ENCODE measurements around the gene GRK4.
A peak's percentile ranks its signal among the peaks of the same experiment; 100 is the strongest.
"Not testable (repeated sequence)": the region's sequence is repeated elsewhere in the genome, so short reads cannot be mapped to it uniquely, and the experiment has no call there.

GRK4 gene

GRCh38 chr4:2963175-2963965 lies at the start of gene GRK4, which contains the start of gene NOP14:
TSS of gene GRK4 (plus strand) at chr4:2963571. CDS start at chr4:2964071, 500 bp downstream.
TSS of gene NOP14 (minus strand) at chr4:2963406. CDS start at chr4:2963319, 87 bp downstream.
- DNase-seq (ENCODE audit: low read depth) = peak; percentile 95
- H3K4me3 ChIP-seq (ENCODE audit: low read depth, low read length) = peak within 1 kb of the TSS; percentile 78

DNA sequence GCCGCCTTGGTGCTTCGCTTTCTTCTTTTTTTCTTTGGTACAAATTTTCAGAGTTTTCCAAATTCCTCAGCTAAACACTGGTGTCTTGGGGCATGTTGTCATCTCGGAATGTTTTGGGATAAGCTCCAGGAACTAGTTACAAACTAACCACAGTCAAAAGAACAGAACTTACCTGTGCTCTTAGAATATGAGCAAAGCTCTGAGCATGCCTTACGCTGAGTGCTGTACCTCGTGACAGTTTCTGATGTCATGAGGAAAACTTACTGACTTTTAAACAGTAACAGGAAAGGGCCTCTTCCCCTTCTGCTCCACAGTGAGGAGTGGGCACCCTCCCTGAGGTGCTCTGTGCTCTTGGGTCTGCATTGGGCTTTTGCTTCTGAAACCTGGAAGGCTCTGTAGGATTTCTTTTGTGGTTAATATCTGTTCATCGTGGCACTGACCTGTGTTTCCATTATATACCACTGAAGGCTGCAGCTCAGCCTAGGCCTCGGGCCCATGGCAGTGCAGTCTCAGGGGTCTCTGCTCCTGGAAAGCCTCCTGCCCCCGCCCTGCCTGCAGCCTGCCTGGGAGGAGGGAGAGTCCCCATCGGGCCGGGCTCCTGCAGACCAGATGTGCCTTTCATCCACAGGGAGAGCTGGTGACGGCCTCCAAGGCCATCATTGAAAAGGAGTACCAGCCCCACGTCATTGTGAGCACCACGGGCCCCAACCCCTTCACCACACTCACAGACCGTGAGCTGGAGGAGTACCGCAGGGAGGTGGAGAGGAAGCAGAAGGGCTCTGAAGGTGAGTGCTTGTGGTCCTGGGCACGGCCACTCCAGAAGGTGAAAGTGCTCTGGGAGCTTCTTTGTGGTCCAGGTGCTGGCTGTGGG lies 48.9 kb upstream of the GRK4 start:
- H3K4me3 ChIP-seq (ENCODE audit: low read depth, low read length) = no peak overlapping the region
- DNase-seq (ENCODE audit: low read depth) = no peak

DNA sequence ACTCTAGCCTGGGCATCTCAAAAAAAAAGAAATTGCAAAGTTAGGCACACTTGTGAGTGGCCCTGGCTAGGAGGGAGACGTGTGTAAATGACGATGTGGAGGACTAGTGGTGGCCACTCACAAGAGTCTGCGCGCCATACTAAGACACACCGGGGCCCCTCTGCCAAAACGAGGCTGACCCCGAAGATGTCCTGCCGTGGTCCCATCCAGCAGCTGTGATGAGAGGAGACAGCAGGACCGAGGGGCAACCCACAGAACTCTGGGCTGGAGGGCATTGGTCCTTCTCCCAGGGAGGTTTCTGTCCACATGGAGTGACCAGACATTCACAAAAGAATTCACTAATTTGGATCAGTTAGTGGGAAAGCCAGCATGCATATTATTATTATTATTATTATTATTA lies 47.6 kb upstream of the GRK4 start:
- no peak overlapping the region for H3K4me3 ChIP-seq (ENCODE audit: low read depth, low read length)
- DNase-seq (ENCODE audit: low read depth) = no peak

DNA sequence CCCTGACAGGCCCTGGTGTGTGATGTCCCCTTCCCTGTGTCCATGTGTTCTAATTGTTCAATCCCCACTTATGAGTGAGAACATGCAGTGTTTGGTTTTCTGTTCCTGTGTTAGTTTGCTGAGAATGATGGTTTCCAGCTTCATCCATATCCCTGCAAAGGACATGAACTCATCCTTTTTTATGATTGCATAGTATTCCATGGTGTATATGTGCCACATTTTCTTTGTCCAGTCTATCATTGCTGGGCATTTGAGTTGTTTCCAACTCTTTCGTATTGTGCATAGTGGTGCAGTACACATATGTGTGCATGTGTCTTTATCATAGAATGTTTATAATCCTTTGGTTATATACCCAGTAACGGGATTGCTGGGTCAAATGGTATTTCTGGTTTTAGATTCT lies 46.7 kb upstream of the GRK4 start:
- not testable (repeated sequence) for H3K4me3 ChIP-seq (ENCODE audit: low read depth, low read length); DNase-seq (ENCODE audit: low read depth)

- DNase-seq (ENCODE audit: low read depth); H3K4me3 ChIP-seq (ENCODE audit: low read depth, low read length): not testable (repeated sequence)
These were observed 45.1 kb upstream of the GRK4 start for GRCh38 chr4:2918300-2918699.

- DNase-seq (ENCODE audit: low read depth) = not testable (repeated sequence)
These were observed 44.7 kb upstream of the GRK4 start for GRCh38 chr4:2918714-2919113.

GRCh38 chr4:2922453-2923101 lies 40.8 kb upstream of the GRK4 start:
- not testable (repeated sequence) for H3K4me3 ChIP-seq (ENCODE audit: low read depth, low read length); DNase-seq (ENCODE audit: low read depth)

More at GRCh38 chr4:2918714-2919113, 44.7 kb upstream of the GRK4 start:
- H3K4me3 ChIP-seq (ENCODE audit: low read depth, low read length) = not testable (repeated sequence)

DNA sequence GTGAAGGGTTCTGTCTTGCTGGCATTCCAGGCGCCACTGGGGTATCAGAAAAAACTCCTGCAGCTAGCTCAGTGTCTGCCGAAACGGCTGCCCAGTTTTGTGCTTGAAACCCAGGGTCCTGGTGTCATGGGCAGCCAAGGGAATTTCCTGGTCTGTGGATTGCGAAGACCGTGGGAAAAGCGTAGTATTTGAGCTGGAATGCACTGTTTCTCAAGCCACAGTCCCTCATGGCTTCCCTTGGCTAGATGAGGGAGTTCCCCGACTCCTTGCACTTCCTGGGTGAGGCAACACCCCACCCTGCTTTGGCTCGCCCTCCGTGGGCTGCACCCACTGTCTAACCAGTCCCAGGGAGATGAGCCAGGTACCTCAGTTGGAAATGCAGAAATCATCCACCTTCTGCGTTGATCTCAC lies 40.2 kb upstream of the GRK4 start:
- no peak for DNase-seq (ENCODE audit: low read depth)
- no peak overlapping the region for H3K4me3 ChIP-seq (ENCODE audit: low read depth, low read length)

DNA sequence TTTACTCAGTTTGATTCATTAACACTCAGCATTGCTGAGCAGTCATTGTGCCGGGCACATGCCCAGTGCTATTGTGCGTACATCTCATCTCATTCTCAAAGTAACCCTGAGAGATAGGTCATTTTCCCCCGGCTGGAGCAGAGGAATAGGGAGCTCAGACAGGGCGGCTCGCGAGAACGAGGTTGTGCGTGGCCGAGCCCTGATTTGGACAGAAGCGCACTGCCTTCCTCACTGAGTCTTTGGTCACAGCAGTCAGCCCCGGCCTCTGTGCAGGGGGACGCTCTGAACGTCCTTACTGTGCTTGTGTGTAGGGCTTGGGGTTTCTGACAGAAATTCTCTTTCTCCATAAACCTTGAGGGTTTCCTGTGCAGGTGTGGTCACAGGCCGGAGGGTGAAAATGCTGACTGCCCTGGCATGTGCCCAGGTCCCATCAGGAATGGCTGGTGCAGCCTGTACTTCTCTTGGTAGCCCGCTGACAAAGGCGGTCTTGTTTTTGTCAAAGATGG lies 39.6 kb upstream of the GRK4 start:
- no peak overlapping the region for H3K4me3 ChIP-seq (ENCODE audit: low read depth, low read length)
- no peak for DNase-seq (ENCODE audit: low read depth)

DNA sequence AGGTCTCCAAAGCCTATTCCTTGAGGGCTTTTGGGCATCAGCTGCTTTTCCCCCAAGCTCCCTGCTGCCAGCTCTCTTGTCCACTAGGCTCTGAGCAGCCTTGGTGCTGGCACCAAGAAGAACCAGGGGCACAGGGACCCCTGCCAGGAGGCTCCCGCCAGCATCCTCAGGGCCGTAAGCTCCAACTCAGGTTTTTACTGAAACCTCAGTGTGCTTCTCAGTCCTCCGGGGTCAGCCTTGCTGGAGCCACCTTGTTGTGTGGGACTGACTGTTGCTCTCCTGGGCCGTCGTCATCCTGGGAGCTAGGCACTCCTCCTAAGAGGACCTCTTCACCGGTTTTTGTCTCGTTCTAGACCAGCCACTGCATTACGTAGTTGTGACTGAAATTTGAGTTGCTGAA lies 39.1 kb upstream of the GRK4 start:
- no peak for DNase-seq (ENCODE audit: low read depth)
- H3K4me3 ChIP-seq (ENCODE audit: low read depth, low read length) = no peak overlapping the region

DNA sequence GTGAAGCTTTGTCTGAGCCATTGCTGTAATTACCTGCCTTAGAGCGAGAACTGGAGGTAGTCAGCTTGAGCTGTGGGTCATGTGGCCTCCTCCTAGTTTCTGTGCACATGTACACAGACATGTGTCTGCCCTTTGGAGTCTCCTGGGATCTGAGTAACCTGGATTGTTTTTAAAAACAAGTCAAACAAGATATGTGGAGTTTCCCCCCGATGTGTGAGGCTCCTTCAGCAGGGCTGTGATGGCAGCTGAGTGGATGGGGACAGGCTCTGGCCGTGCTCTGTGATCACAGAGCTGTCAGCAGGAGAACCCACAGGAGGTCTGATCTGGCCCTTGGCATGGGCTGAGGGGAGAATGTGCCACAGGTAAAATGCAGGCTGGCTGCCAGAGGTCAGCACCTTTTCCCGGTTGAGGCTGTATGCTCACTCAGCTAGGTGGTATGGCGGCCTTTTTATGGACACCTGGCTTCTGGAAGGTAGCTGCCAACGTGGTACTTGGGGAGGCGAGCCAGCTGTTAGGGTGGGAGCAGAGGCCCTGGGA lies 38.5 kb upstream of the GRK4 start:
- DNase-seq (ENCODE audit: low read depth) = no peak
- no peak overlapping the region for H3K4me3 ChIP-seq (ENCODE audit: low read depth, low read length)

GRCh38 chr4:2925496-2925895 lies 37.9 kb upstream of the GRK4 start:
- DNase-seq (ENCODE audit: low read depth) = no peak
- no peak overlapping the region for H3K4me3 ChIP-seq (ENCODE audit: low read depth, low read length)

GRCh38 chr4:2925931-2926860 lies 37.2 kb upstream of the GRK4 start:
- no peak for DNase-seq (ENCODE audit: low read depth)
- no peak overlapping the region for H3K4me3 ChIP-seq (ENCODE audit: low read depth, low read length)

DNA sequence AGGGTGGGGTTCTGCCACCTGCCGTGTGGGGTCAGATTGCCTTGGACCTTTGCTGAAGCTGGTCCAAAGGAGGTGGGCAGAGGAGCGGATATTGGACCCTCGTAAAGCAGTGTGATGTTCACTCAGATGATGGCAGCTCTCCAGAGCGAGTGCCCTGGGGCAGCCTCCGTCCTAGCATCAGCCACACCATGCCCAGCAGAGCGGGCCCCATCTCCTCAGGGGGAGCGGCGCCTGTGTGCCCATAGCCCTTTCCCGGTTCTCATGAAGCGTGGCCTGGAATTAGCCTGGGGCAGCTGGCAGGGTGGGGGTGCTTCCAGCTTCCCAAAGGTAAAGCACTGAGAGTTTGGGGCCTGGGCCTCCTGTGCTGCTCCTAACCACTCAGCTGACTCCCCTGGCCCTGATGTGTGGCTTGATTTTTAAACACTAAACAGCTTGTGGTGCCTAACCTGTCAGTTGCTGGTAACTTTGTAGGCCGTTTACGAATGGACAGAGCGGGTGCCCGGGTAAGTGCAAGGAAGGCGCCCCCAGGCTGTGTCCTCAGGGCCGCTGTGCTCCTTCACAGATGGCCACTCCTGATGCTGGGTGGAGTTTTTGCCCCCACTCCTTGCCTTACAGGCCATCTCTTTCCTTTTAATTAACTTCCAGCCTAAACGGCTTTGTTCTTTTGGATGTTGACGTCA lies 36.2 kb upstream of the GRK4 start:
- no peak for DNase-seq (ENCODE audit: low read depth)
- no peak overlapping the region for H3K4me3 ChIP-seq (ENCODE audit: low read depth, low read length)

- DNase-seq (ENCODE audit: low read depth) = no peak
- H3K4me3 ChIP-seq (ENCODE audit: low read depth, low read length) = no peak overlapping the region
These were observed 35.7 kb upstream of the GRK4 start for GRCh38 chr4:2927696-2928075.

GRCh38 chr4:2928242-2929176 lies 34.9 kb upstream of the GRK4 start:
- DNase-seq (ENCODE audit: low read depth) = no peak
- no peak overlapping the region for H3K4me3 ChIP-seq (ENCODE audit: low read depth, low read length)

GRCh38 chr4:2929469-2929868 lies 33.9 kb upstream of the GRK4 start:
- DNase-seq (ENCODE audit: low read depth) = no peak
- H3K4me3 ChIP-seq (ENCODE audit: low read depth, low read length) = no peak overlapping the region

All from skeletal muscle cell (primary cell).